Upper lobe of left lung (tissue), 6 donors: ENCODE data around the gene PROKR2. TPM values are rescaled to one million over a fixed set of nuclear protein-coding genes. Genes with fewer than 3 reads are reported as not detected.

Experiments
- ATAC-seq, 2 donors: fragments of 200-7000 bp; cut with Tn5 transposase; one replicate each; pipeline ENCODE4 v1.9.1; 2022; ENCODE audit warnings: mild to moderate bottlenecking in 2 of 2, moderate library complexity in 2 of 2; ENCODE audit not compliant: low FRiP score in 2 of 2
- DNase-seq, 2 donors: peaks; one replicate each; pipeline ENCODE4 v3.0.0-alpha.2; 2019 to 2020
- H3K27ac ChIP-seq, 4 donors: fragments of 200-600 bp; sonication (generic); one replicate each; pipeline ENCODE4 v1.5.1; 2016 to 2019
- H3K27me3 ChIP-seq, 4 donors: fragments of 200-600 bp; sonication (generic); one replicate each; pipeline ENCODE4 v1.5.1; 2017 to 2019
- H3K36me3 ChIP-seq, 4 donors: fragments of 200-600 bp; sonication (generic); one replicate each; pipeline ENCODE4 v1.5.1; 2016 to 2019
- H3K4me1 ChIP-seq, 4 donors: fragments of 200-600 bp; sonication (generic); one replicate each; pipeline ENCODE4 v1.5.1; 2018 to 2019
- H3K4me3 ChIP-seq, 4 donors: fragments of 200-600 bp; sonication (generic); one replicate each; pipeline ENCODE4 v1.5.1; 2017 to 2019; ENCODE audit warnings: mild to moderate bottlenecking in 2 of 4, moderate library complexity in 1 of 4
- H3K9me3 ChIP-seq, 4 donors: fragments of 200-600 bp; sonication (generic); one replicate each; pipeline ENCODE4 v1.5.1; 2018 to 2019
- CTCF ChIP-seq, 6 experiments: fragments of 450-650 bp in 4 of 6; fragments of 200-600 bp in 2 of 6; sonication (generic) in 2 of 6; IDR thresholded peaks; one replicate each; pipeline ENCODE4 v1.5.1; 2016 to 2019; ENCODE audit warnings: antibody characterized with exemption in 6 of 6
- EP300 ChIP-seq, 4 donors: sonication (generic); formaldehyde crosslinking; IDR thresholded peaks; one replicate each; pipeline ENCODE4 v1.5.1; 2017; ENCODE audit warnings: antibody characterized with exemption in 4 of 4, control low read depth in 2 of 4
- POLR2A ChIP-seq, 4 donors: fragments of 450-650 bp; IDR thresholded peaks; one replicate each; pipeline ENCODE4 v1.5.1; 2016 to 2017; ENCODE audit warnings: antibody characterized with exemption in 4 of 4, mild to moderate bottlenecking in 2 of 4
- POLR2AphosphoS5 ChIP-seq, 2 donors: sonication (generic); formaldehyde crosslinking; IDR thresholded peaks; one replicate each; pipeline ENCODE4 v1.5.1; 2017; ENCODE audit warnings: antibody characterized with exemption in 2 of 2
- WGBS, 2 donors: methylation state at CpG; one replicate each; pipeline ENCODE4 v1.1.5; 2017 to 2018; 5-methylcytosine and 5-hydroxymethylcytosine counted together
- total RNA-seq, 6 donors: library from RNA; depleted of rRNA in 4 of 6; stranded (reverse); fragments of >200 nt in 4 of 6; gene quantifications; one replicate each; pipeline versions ENCODE4 v1.1.0 to v1.2.1, GENCODE V29; 2016 to 2021
- donor health status: DM: no; HTN: no; CAD: no; lungs with moderate emphysema.
- donor health status: DM: no; HTN: yes; CAD: no; lungs with severe emphysema.

PROKR2 gene
- total RNA-seq: not detected

- ATAC-seq: peak in 1 of 2 donors; percentile 23
- no peak for TF ChIP-seq EP300 (IDR thresholded peaks at IDR 0.05)
- no peak for TF ChIP-seq CTCF (IDR thresholded peaks at IDR 0.05)
- no peak for TF ChIP-seq POLR2AphosphoS5 (IDR thresholded peaks at IDR 0.05)
- no peak for TF ChIP-seq POLR2A (IDR thresholded peaks at IDR 0.05)
Observed at GRCh38 chr20:5316188-5317158, at the start of gene PROKR2. Gene PROKR2, minus strand, starts transcription at chr20:5316954. Its CDS starts 2,585 bp downstream, at chr20:5314369.

GRCh38 chr20:5364997-5365597 is 48.3 kb upstream of the PROKR2 start:
- Histone ChIP-seq H3K4me3 (no peak overlapping the region), H3K27me3 (no peaks in the 10 kb centered on the region), H3K36me3 (no peaks in the 10 kb centered on the region), H3K27ac (no peak overlapping the region), H3K9me3 (peaks cover 0 to 7% (median 0%) of the 10 kb centered on the region in 4 donors), H3K4me1 (no peaks in the 10 kb centered on the region)
- no peak for ATAC-seq
- no peak for DNase-seq
- TF ChIP-seq POLR2AphosphoS5 (IDR thresholded peaks at IDR 0.05) (no peak), EP300 (IDR thresholded peaks at IDR 0.05) (no peak), CTCF (IDR thresholded peaks at IDR 0.05) (no peak), POLR2A (IDR thresholded peaks at IDR 0.05) (no peak)
- WGBS, 2 donors: 63 to 67% methylated on average over 3 of the region's 3 CpGs

More at GRCh38 chr20:5316188-5317158, at the start of gene PROKR2:
- Histone ChIP-seq H3K27me3 (peaks cover 0 to 20% (median 3%) of the 10 kb centered on the region in 4 donors), H3K27ac (no peak within 1 kb of the TSS), H3K36me3 (no peaks in the 10 kb centered on the region), H3K4me3 (peak within 1 kb of the TSS in 3 of 4 donors; percentile 12 to 30 (median 15)), H3K4me1 (peaks cover 0 to 10% (median 6%) of the 10 kb centered on the region in 4 donors), H3K9me3 (no peaks in the 10 kb centered on the region)
- WGBS, 2 donors: 1% methylated on average over 35 to 54 of the region's 92 CpGs
- DNase-seq: peak in 1 of 2 donors; percentile 81

- no peaks in the 10 kb centered on the region for H3K36me3 ChIP-seq
- no peaks in the 10 kb centered on the region for H3K4me1 ChIP-seq
- H3K9me3 ChIP-seq: peaks cover 0 to 10% (median 0%) of the 10 kb centered on the region in 4 donors
- ATAC-seq (no peak), DNase-seq (no peak)
- H3K27me3 ChIP-seq: no peaks in the 10 kb centered on the region
- H3K4me3 ChIP-seq: no peak overlapping the region
- WGBS, 2 donors: 57 to 64% methylated on average over 4 of the region's 4 CpGs
- H3K27ac ChIP-seq: no peak overlapping the region
- TF ChIP-seq POLR2AphosphoS5 (IDR thresholded peaks at IDR 0.05) (no peak), POLR2A (IDR thresholded peaks at IDR 0.05) (no peak), CTCF (IDR thresholded peaks at IDR 0.05) (no peak), EP300 (IDR thresholded peaks at IDR 0.05) (no peak)
Observed at GRCh38 chr20:5364136-5364821, 47.5 kb upstream of the PROKR2 start.

GRCh38 chr20:5362771-5363170 is 46.0 kb upstream of the PROKR2 start:
- no peaks in the 10 kb centered on the region for H3K4me1 ChIP-seq
- no peak overlapping the region for H3K27ac ChIP-seq
- DNase-seq (no peak), ATAC-seq (no peak)
- 25 to 44% methylated on average over 2 of the region's 2 CpGs for WGBS, 2 donors
- H3K9me3 ChIP-seq: peaks cover 0 to 10% (median 0%) of the 10 kb centered on the region in 4 donors
- H3K36me3 ChIP-seq: no peaks in the 10 kb centered on the region
- no peak for TF ChIP-seq POLR2A (IDR thresholded peaks at IDR 0.05)
- TF ChIP-seq CTCF (IDR thresholded peaks at IDR 0.05): no peak
- no peak for TF ChIP-seq POLR2AphosphoS5 (IDR thresholded peaks at IDR 0.05)
- TF ChIP-seq EP300 (IDR thresholded peaks at IDR 0.05): no peak
- no peak overlapping the region for H3K4me3 ChIP-seq
- H3K27me3 ChIP-seq: no peaks in the 10 kb centered on the region
